SU-DHL-6 (cell line): ENCODE results near the gene SLC39A11.

Experiments used
- CTCF ChIP-seq: fragments of 200-600 bp; sonication (generic); IDR thresholded peaks from one replicate; pipeline ENCODE4 v1.5.1; 2017; ENCODE audit warnings: antibody characterized with exemption, mild to moderate bottlenecking, low read length, moderate library complexity; ENCODE audit not compliant: insufficient read depth, poor library complexity, severe bottlenecking
- EZH2phosphoT487 ChIP-seq: fragments of 200-600 bp; sonication (generic), shearing (Covaris generic); conservative IDR thresholded peaks from 2 replicates; pipeline ENCODE4 v1.6.1; 2018; ENCODE audit warnings: mild to moderate bottlenecking, antibody characterized with exemption, low read length, moderate library complexity, mixed read lengths

GRCh38 chr17:72816406-72816805 lies 276.1 kb downstream of the SLC39A11 start:
- TF ChIP-seq CTCF (no peak), EZH2phosphoT487 (no peak)
